ENCODE measurements around the gene DHX15. TPM values are rescaled to one million over a fixed set of nuclear protein-coding genes. Genes with fewer than 3 reads are reported as not detected.

DHX15 gene
- total and polyA plus RNA-seq, 2 of the 8 experiments (the other 6 are each of a cell fraction or from before 2014, with no cell fraction given): 126 to 286 TPM

DNA sequence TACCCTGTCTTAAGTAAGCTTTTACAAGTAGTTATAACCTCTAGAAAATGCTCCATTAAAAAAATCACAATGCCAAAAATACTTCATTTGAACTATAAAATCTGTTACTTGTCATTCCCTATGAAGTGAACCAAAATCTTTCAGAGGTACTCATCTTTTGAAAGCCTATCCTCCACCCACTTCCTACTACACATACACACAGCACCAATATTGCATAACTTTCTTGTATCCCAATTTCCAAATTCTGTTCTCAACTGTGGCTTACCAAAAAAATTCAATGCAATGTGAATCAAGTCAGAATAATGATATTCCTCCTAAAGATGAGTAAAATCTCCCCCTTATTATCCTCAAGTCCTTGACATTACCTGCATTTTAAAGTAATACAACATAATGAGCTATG lies 15.9 kb downstream of the DHX15 start:
- H3K4me1 ChIP-seq (replicated peaks in 1 of 4; ENCODE audit: control insufficient read depth in 3 of 4, insufficient read depth in 4 of 4, low read length in 3 of 4): peaks cover 0 to 3% (median 0%) of the 10 kb centered on the region in 4 experiments; a peak in 2 of 7 replicates
- FAIRE-seq (peak; percentile 13), DNase-seq (ENCODE audit: low read depth in 1 of 2, low spot score in 2 of 2) (no peak)
- H2BK15ac ChIP-seq (ENCODE audit: low read length): no peak overlapping the region
- H3K56ac ChIP-seq (replicated peaks; ENCODE audit: insufficient read length, low read depth, low read length): no peak overlapping the region
- H4K8ac ChIP-seq (ENCODE audit: extremely low read depth, insufficient read depth, low read length): no peak overlapping the region
- peaks cover 69 to 99% of the 10 kb centered on the region in 2 experiments for H3K79me2 ChIP-seq (ENCODE audit: control insufficient read depth in 1 of 2, insufficient read depth in 2 of 2, low read length in 2 of 2)
- H2BK5ac ChIP-seq (ENCODE audit: low read depth, low read length): no peak overlapping the region
- H3K79me1 ChIP-seq (ENCODE audit: low read depth, low read length): no peaks in the 10 kb centered on the region
- no peak overlapping the region for H2AK5ac ChIP-seq (ENCODE audit: low read depth, low read length)
- no peaks in the 10 kb centered on the region for H3K9me3 ChIP-seq (ENCODE audit: insufficient read depth in 2 of 2, low read depth in 1 of 2, low read length in 1 of 2)
- no peak overlapping the region for H3K4me3 ChIP-seq (ENCODE audit: extremely low read depth in 1 of 4, insufficient read depth in 2 of 4, low read depth in 3 of 4, low read length in 4 of 4)
- no peak overlapping the region for H3K27ac ChIP-seq (ENCODE audit: low read depth, low read length)
- POLR2A ChIA-PET (ENCODE audit: partially characterized antibody): interaction anchor here (0.7 to 10.9 kb wide), 7 partner anchors 9 to 63 kb away, joined by 3 to 78 read pairs (median 3); partner anchors contain the start of gene DHX15
- H2BK20ac ChIP-seq (ENCODE audit: low read length): no peak overlapping the region
- no peak overlapping the region for H2AFZ ChIP-seq (ENCODE audit: low read length)
- no peak overlapping the region for H3K4me2 ChIP-seq (ENCODE audit: insufficient read depth in 1 of 2, low read depth in 2 of 2, low read length in 2 of 2)
- no peak overlapping the region for H3K4ac ChIP-seq (replicated peaks; ENCODE audit: insufficient read length, low read depth, low read length)
- no peak overlapping the region for H3K23ac ChIP-seq (ENCODE audit: insufficient read length)
- no peaks in the 10 kb centered on the region for H3K23me2 ChIP-seq (ENCODE audit: low read depth, low read length)
- no peak overlapping the region for H2BK120ac ChIP-seq (replicated peaks; ENCODE audit: low read depth, low read length)
- H4K91ac ChIP-seq (replicated peaks; ENCODE audit: insufficient read length, low read length): no peak overlapping the region
- TF ChIP-seq KDM1A (IDR thresholded peaks at IDR 0.05; ENCODE audit: borderline replicate concordance, low read length) (no peak), POLR2AphosphoS5 (IDR thresholded peaks at IDR 0.05; ENCODE audit: low read depth, low read length) (no peak), ZNF274 (IDR thresholded peaks at IDR 0.05; ENCODE audit: borderline replicate concordance, extremely low read depth, low read length) (no peak), CTBP2 (IDR thresholded peaks at IDR 0.05; ENCODE audit: borderline replicate concordance, insufficient read depth, insufficient read length, low read length) (no peak), RNF2 (IDR thresholded peaks at IDR 0.05; ENCODE audit: borderline replicate concordance, low read depth, low read length, missing control alignments, poor library complexity, severe bottlenecking) (no peak), ATF3 (IDR thresholded peaks at IDR 0.05; ENCODE audit: insufficient read depth, low read depth, low read length) (no peak), TEAD4 (IDR thresholded peaks at IDR 0.05; ENCODE audit: low read depth, low read length) (no peak)
- H3K18ac ChIP-seq (ENCODE audit: extremely low read depth, low read length): no peak overlapping the region
- H3K9ac ChIP-seq (replicated peaks in 1 of 4; ENCODE audit: extremely low read depth in 1 of 4, low read depth in 3 of 4, low read length in 3 of 4): no peak overlapping the region
- H4K5ac ChIP-seq (ENCODE audit: insufficient read length, low read depth, low read length): no peak overlapping the region
- H2BK12ac ChIP-seq (ENCODE audit: low read depth, low read length): no peak overlapping the region
- peaks cover 29 to 30% of the 10 kb centered on the region in 2 experiments for H4K20me1 ChIP-seq (replicated peaks in 1 of 2; ENCODE audit: control insufficient read depth in 1 of 2, insufficient read depth in 2 of 2, low read length in 2 of 2)
- H3K36me3 ChIP-seq (ENCODE audit: control insufficient read depth in 2 of 4, insufficient read depth in 4 of 4, low read length in 3 of 4): peaks cover 0 to 86% (median 20%) of the 10 kb centered on the region in 4 experiments; a peak in 7 of 8 replicates
- H3K14ac ChIP-seq (ENCODE audit: insufficient read length): no peak overlapping the region
- H3K27me3 ChIP-seq (replicated peaks in 1 of 4; ENCODE audit: control insufficient read depth in 3 of 4, extremely low read depth in 1 of 4, insufficient read depth in 3 of 4, low read length in 3 of 4): no peaks in the 10 kb centered on the region
- CTCF ChIA-PET (ENCODE audit: partially characterized antibody): interaction anchor here (0.6 to 1.6 kb wide), 7 partner anchors 10 to 140 kb away, joined by 3 to 5 read pairs (median 3); partner anchors contain the start of gene DHX15
